Activated CD8-positive, alpha-beta memory T cell treated with anti-CD3 and anti-CD28 coated beads, Interleukin-2, amount 50 U/mL, for 24 hours (primary cell): ENCODE data around the gene TMEM190.

Experiments used
- DNase-seq: peaks from one replicate; pipeline ENCODE4 v3.0.0-alpha.2; 2020; ENCODE audit errors: extremely low read depth

Gene TMEM190

DNA sequence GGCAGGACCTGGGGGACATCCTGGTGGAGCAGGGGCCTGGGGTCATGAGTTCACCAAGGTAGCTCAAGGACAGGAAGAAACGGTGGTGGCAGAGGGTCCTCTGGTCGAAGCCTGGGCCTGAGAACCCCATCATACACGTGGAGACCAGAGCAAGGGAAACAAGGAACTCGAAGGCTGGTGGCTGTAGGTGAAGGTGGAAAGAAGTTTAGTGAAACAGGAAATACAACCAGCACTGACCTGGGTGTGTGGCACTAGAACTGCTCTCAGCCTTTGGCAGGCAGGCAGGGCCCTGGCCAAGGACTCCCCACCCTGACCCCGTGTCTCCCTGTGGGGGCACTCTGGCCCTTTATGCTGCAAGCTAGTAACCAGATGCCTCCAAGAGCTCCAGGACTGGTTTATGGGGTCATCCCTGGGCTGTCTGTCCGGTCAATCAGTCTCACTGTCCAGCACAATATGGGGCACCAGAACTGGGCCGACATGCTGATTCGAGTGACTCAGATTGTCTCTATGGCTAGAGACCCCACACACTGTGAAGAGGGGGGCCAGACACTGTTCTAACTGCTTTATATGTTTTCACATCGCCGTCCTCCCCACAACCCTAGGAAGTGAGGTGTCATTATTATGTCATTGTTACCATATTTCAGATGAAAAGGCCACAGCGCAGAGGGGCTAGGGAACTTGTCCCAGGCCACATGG is 25.9 kb upstream of the TMEM190 start:
- no peak for DNase-seq

GRCh38 chr19:55352040-55352439 is 24.6 kb upstream of the TMEM190 start:
- no peak for DNase-seq

- no peak for DNase-seq
These were observed 24.0 kb upstream of the TMEM190 start for GRCh38 chr19:55352549-55353145.

- DNase-seq, result no peak
These were observed 23.2 kb upstream of the TMEM190 start for GRCh38 chr19:55353356-55353802.

- DNase-seq, result no peak
These were observed 22.6 kb upstream of the TMEM190 start for GRCh38 chr19:55353803-55354697.

DNA sequence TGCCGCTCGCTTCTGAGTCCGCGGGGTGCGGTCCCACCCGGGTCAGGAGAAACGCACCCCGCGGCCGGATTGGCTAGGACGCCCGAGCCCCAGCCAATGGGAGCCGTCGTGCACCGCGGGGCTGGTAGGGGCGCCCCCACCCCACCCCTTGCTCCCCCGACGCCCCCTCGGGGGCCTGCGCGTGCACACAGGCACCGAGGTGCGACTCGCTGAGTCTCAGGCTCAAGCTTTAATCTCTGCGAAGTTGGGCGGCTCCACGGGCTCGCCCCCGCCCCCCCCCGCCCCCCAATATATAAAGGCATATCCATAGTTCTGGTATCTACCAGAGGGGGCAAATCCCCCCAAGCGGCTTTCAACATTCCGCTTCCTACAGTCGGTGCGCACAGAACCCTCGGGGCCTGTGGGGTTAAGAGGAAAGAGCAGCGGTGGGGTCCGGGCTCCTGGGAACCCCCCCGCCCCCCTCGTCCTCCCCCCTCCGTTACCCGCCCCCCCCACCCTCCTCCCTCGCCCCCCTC is 21.9 kb upstream of the TMEM190 start, which contains the start of gene COX6B2:
TSS of gene COX6B2 (minus strand) at position 22 of the 515 bp plus-strand sequence. CDS start 198 bp downstream, outside the sequence.
- DNase-seq, result no peak

DNA sequence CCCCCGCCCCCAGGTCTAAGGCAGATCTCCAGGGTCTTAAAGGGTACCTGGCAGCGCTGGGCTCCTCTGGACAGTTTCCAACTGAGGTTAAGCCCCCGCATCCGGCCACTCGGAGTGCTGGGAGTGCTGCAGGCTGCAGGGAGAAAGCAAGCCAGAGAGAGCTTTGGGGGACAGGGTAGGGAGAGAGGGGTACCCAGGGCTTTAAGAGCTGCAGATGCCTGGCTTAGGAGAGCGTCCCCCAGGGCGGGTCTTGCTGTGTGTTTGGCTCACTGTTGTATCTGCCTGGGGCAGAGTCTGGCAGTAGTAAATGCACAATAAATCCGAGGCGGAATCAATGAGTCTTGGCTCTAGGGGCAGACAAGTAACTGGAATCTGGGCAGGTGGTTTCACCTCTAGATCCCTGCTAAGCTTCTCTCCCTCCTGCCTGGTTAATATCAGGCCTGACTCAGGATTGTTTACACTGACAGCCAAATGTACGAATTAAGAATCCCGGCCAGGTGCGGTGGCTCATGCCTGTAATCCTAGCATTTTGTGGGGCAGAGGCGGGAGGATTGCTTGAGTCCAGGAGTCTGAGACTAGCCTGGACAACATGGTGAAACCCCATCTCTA is 21.3 kb upstream of the TMEM190 start:
- no peak for DNase-seq

GRCh38 chr19:55358493-55358892 is 18.1 kb upstream of the TMEM190 start:
- no peak for DNase-seq

DNA sequence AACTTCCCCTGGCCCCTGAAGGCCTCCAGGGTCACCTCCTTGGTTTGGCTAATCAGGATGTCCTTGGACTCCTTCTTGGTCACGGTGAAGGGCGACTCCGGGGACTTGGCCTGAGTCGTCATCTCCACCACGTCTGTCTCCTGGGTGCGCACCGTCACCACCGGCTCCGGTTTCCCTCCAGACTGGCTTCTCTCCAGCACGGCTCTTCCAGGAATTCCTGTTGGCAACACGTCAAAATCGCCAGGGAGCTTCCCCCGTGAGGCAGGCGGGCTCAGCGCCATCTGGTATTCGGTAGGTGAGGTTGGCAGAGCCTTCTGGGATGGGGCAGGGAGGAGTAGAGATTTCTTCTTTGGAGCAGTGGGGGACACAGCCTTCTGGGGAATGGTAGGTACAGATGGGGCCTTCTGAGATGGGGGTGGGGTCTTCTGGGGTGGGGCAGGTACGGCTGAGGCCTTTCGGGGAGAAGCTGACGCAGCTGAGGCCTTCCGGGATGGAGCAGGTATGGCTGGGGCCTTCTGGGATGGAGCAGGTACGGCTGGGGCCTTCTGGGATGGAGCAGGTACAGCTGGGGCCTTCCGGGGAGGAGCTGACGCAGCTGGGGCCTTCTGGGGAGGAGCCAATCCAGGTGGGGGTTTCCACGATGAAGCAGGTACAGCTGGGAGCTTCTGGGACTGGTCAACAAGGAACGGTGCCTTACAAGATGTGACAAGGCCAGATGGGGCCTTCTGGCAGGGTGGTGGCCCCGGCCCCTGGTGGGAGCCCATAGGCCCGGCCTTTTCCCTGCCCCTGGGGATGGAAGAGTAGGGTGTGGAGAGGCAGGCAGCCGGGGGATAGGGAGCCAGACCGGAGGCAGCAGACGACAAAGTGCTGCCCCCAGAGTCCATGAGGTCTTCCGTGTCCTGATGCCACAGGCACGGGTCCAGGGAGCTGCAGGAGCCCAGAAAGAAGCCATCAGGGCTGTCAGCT is 17.4 kb upstream of the TMEM190 start:
- DNase-seq, result no peak

DNA sequence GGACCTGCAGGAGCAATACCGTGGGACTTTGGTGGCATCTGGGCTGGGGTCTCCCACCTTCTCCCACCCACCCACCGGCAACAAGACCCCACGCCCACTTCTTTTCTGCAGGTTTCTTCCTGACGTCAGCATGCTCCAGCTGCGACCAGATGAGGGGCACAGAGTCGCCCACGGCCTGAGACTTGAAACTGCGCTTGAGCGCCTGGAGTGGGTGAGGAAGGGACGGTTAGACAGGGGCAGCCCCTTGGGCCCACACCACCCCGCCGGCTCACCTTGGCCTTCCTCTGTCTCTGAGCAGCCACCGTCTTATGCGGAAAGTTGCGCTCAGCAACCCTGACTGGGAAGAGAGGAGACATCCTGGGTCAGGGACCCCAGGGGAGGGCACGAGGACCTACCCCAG is 15.7 kb upstream of the TMEM190 start:
- DNase-seq, result no peak

DNA sequence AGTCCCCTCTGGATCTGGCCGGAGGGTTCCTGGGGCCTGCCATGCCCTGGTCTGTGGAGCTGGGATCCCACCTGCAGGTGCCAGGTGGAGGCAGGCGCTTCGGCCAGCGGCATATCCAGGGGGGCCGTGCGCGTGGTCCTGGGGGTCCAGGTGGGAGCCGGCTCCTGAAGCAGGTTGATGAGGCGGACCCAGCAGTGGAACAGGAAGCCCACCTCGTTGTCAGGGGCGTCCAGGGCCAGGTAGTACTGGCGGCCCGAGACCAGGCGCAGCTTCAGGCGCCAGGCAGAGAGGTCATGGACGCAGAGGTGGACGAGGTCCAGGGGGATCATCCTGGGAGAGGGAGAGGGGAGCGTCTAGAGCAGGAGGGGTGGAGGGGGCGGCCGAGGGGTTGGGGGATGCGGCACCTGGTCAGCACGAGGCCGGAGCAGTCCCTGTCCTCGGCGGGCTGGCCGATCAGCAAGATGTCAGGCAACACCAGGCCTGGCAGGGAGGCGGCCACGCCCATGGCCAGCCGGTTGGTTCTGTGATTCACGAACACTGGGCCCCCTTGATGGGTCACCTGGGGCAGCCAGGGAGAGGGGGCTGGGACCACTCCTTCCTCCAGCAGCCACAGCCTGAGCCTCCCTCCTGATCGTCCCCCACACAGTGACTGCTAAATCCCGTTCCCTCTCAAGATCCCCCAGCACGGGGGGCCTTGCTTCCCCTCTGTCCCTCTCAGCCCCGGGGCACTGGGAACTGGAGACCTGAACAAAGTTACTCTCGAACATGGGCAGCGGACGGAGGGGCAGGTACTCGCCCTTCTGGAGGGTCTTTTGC is 14.2 kb upstream of the TMEM190 start:
- no peak for DNase-seq

GRCh38 chr19:55362990-55363716 is 13.5 kb upstream of the TMEM190 start, which contains the start of gene GARIN5B:
TSS of gene GARIN5B (minus strand) at chr19:55363260. CDS start at chr19:55363066, 194 bp downstream.
- no peak for DNase-seq

GRCh38 chr19:55365245-55365644 is 11.4 kb upstream of the TMEM190 start:
- no peak for DNase-seq

GRCh38 chr19:55365964-55366363 is 10.7 kb upstream of the TMEM190 start:
- DNase-seq, result no peak

GRCh38 chr19:55366790-55367189 is 9.8 kb upstream of the TMEM190 start:
- no peak for DNase-seq

DNA sequence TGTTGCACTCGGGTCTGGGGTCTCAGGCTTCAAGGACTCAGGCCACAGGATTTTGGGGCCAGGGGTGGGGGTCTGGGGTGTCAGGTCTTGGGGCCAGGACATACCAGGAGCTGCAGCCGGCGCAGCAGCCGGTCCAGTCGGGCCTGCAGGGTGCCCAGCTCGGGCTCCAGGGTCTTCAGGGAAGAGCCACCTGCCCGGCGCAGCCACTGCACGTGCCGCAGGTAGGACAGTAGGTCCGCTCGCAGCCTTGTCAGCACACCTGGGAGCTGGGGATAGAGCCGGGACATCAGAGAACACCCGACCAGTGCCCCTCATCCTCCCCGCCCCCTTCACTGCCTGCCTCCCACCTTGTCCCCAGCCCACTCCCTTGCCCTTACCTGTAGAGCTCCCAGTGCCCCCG is 8.5 kb upstream of the TMEM190 start:
- DNase-seq, result no peak

DNA sequence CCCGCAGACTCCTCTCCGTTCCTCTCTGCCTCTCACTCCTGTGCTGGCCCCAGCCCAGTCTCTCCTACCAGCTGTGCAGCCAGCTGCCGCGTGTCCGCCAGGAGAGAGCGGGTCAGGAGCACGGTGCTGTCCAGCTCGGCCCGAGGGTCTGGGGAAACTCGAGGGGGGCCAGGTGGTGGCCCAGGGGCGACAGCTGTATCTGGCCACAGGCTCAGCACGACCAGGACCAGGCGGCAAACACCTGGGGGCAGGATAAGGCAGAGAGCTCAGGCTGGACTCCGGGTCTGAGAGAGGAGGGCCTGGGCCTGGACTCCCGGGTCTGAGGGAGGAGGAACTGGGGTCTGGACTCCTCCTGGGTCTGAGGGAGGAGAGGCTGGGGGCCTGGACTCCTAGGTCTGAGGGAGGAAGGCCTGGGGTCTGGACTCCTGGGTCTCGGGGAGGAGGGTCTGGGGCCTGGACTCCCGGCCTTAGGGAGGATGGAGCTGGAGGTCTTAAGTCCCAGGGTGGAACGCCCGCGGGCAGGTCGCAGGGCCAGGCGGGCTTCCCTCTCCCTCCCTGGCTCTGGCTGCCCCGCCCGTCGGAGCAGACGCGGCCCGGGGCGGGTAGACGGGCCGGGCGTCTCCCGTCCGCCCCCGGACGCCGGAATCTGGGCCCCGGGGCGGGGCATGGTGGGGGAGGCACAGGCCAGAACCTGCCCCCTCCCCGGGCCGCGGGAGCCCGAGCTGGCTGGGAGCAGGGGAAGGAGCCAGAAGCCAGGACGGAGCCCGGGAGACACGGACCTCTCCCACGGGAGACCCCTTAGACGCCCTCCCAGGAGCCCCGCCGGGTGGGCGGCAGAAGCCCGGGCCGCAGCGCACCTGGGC is 7.7 kb upstream of the TMEM190 start:
- no peak for DNase-seq
